Activated T-cell treated with anti-CD3 and anti-CD28 coated beads for 24 hours (primary cell): ENCODE measurements around the gene HMG20A.

Experiments used
- DNase-seq: peaks from one replicate; pipeline ENCODE4 v3.0.0-alpha.2; 2020; ENCODE audit warnings: low read depth

The HMG20A gene

DNA sequence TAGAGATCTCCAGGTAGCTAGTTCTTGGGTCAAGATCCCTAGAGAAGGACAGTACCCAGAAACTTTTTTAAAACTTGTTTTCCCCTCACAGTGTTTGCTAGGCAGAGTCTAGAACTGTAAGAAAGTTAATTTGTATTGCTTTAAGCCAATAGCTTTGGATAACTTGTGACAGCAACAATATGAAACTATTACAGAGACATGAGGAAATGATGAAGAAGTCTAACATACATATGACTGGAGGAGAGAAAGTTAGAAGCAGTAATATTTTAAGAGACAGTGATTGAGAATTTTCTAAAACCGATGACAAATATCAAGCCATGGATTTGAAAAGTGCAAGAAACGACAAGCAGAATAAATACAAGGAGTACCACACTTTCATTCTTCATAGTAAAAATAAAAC, 10.0 kb downstream of the HMG20A start:
- DNase-seq, result no peak

- DNase-seq, result no peak
Measured at GRCh38 chr15:77436822-77437221, 16.1 kb downstream of the HMG20A start.

GRCh38 chr15:77437264-77437663, 16.6 kb downstream of the HMG20A start:
- no peak for DNase-seq

DNA sequence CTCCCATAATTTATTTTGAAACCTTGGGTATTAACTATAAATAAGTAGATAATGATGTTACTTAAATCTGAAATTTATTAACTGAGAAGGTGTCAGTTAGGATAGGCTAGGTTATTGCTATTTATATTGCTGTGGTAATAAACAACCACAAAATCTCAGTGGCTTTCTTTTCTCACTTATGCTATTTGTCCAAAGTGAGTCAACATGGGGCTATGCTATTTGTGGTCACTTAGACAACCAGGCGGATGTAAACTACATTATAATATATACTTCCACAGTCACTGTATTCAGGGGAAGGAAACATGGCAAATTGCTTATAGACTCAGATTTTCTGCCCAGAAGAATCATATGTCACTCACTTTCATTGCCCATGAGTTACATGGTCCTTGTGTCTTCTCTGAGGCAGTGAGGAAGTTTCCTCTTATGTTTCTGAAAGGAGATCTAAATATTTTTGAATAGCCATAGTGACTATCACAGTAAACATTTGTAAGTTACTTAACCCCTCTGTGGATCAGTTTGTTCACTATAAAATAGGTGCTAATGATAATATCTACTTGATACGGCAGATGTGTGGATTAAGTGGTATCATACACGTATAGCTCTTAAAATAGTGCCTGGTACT, 19.8 kb downstream of the HMG20A start:
- DNase-seq, result no peak

GRCh38 chr15:77446840-77447390, 26.2 kb downstream of the HMG20A start:
- DNase-seq, result no peak

DNA sequence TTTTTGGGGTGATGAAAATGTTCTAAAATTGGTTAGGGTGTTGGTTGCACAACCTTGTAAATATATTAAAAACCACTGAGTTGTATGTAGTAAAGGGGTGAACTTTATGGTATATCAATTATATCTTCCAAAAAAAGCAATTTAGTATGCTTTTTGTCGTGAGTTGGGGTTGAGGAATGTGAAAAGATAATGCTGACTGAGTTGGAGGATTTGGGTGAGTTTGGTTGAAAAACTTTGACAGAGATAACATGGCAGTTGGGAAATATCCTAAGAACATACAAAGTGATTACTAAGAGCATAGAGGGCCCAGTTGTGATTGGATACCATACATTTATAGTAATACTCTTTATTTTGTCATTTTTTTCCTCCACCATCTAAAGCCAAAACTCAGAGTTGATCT, 33.6 kb downstream of the HMG20A start:
- DNase-seq, result no peak

GRCh38 chr15:77454951-77455350, 34.3 kb downstream of the HMG20A start:
- no peak for DNase-seq

DNA sequence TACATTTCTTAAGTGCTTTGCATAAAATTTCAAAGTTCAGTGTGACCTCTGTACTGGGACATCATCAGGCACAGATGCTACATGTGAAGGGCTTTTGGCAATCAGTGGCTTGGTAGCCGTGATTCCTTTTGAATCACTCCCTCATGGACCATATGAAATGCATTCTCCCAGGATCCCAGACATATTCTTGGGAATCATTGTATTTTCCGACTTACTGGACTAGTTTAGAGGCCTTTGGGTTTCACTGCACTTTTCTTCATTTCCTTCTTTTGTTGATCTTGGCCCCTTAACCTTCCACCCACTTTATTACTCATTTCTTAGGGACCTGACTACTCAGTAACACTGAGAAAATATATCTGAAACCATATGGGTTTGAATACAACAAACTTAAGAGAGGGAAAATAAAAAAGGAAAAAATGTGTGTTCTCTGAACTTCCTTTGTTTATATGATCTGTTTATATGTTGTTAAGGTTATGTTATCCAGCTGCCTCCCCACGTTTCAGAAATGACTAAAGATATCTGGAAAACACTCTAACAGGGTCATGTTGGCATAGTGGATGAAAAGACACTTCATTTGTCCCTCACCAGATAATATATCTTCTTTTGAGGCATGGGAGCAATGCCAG, 35.1 kb downstream of the HMG20A start:
- no peak for DNase-seq

- DNase-seq, result no peak
Measured at GRCh38 chr15:77456746-77457145, 36.1 kb downstream of the HMG20A start.

DNA sequence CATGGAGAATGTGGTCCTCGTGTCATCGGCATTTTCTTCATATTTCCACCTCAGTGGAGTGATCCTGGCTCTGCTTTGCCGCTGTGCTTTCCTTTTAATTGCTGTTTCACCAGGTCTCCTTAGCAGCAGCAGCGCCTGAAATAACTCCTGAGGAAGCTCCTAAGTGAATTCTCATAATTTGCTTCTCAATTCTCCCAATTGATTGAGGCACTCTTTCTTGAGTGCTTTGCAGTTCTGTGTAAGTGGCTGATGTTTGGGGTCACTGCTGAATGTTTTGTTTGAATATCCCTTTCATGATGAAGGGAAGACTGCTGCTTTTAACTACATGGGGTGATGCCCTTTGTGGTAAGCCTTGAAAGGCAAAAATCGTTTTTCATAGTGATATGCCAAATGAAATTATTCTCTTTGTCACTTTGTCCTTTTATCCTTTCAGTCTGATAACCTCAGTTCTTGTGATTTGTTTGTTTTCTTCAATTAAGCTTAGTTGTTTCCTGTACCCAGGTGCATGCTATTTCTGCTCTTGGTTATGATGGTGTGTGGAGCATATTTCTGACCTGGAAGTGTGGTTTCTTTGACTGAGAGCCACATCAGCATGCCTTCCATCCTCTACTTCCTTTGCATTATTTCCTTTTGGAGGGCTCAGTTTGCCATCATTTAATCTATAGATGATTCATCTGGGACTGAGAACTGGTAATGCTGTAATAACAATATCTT, 36.7 kb downstream of the HMG20A start:
- DNase-seq, result no peak

- no peak for DNase-seq
Measured at GRCh38 chr15:77457905-77458265, 37.2 kb downstream of the HMG20A start.

GRCh38 chr15:77459031-77459430, 38.3 kb downstream of the HMG20A start:
- no peak for DNase-seq

DNA sequence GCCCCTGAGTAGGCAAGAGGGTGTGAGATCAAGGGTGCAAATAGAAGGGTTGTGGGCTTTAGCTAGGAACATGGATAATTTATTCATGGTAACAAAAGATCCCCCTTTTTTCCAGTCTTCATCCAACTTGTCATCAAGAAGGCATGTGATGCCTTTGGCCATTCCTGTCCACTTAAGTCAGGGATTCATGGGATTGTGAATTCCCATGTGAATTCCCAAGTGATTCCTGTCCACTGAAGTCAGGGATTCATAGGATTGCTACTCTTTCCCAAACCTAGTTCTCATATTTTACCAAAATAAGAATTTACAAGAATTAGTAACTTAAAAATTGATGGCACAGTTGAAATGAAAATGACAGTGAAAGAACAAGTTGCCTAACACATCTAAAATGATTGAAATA, 40.8 kb downstream of the HMG20A start:
- no peak for DNase-seq

DNA sequence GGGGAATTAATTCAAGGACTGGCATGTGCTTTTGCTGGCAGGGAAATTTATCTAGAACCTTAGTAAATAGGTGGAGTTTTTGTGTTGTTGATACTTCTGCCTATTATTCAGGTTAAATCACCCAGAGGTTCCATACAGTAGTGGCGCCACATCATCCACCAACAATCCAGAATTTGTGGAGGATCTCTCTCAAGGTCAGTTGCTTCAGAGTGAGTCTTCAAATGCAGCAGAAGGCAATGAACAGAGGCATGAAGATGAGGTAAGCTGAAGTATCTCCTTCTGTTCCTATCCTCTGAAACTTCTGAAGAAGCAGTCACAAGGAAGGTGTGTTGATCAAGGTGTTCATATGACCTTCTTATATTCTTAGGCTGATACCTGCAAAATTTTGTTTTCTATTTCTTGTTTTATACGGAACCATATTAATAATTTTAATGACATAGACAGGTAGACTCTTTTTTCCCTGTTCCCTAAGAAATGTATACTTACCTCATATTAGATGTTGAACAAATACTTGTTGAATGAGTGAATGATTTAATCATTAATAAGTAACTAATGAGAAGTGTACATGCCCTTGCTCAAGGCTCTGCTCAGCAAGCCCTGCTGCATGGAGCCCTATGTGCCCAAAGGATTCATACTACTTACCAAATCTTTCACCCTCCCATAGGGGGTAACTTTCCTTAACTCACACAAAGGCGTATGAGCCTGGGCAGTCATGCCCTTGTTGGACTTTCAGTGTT, 43.6 kb downstream of the HMG20A start:
- DNase-seq, result no peak

- DNase-seq, result no peak
Measured at GRCh38 chr15:77466521-77466920, 45.8 kb downstream of the HMG20A start.

GRCh38 chr15:77468896-77469295, 48.2 kb downstream of the HMG20A start:
- DNase-seq, result no peak

DNA sequence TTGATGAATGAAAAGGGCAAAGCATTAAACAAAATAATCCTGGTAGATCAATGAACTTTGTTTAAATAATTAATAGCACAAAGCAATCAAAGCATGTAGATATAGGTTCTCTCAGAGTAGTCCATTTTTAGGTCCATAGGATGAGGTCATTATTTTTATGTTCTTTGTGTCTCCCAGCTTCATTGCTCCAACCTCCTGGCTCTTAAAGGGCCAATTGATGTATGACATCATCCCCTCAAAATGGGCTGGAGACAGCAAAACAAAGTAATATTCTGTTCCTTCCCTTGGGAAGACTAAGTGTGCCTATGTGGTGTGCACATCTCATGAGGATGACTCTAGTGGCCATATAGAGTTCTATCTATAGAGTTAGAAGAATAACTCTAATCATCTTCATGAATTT, 49.5 kb downstream of the HMG20A start:
- no peak for DNase-seq

- DNase-seq, result no peak
Measured at GRCh38 chr15:77473328-77473727, 52.6 kb downstream of the HMG20A start.

DNA sequence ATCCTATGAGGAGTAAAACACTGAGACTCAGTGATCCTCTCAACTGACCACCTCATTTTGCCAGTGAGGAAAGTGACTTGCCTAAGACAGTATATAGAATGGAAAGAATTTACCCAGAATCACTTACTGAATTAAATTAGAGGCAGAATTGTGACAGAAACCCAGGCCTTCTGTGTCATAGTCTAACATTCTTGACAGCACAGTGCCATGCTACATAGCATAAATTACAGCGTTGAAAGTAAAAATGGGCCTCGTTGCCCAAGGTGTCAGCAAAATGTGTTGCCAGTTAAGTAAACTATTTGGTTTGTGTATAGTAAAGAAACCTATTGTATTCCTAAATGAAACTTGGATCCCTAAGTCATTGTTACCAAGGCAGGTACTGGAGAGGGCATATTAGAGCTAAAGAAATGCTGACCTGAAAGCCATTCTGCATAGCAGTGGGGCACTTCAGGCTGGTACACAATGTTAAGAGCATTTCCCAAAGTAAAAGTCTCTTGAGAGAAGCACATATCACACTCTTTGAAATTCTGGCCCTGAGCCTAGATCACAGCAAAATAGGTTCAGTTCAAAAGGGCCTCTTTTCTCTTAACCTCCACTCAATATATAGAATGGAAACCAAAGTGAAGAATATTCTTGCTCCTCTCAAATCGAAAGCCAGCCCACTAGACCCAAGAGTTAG, 53.8 kb downstream of the HMG20A start:
- no peak for DNase-seq

- no peak for DNase-seq
Measured at GRCh38 chr15:77475001-77475400, 54.3 kb downstream of the HMG20A start.

GRCh38 chr15:77475898-77476297, 55.2 kb downstream of the HMG20A start:
- no peak for DNase-seq

DNA sequence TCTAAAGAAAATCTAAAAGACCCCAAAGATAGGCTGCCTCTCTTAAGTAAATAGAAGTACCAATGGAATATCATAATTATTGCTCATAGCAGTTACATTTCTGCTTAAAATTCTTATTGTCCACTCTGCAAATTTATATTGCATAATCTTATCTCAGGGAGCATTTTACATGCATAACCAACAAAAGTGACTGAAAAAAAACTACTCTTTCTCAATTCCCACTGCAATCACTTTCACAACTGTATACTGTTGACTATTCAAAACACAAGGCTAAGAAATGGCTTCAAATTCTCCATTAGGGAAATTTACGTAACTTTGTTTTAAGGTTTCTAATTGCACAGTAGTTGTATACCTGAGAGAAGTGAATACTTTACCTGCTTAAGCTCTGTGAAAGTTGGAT, 56.3 kb downstream of the HMG20A start:
- no peak for DNase-seq
